VCaP (cell line): ENCODE data around the gene LRRC10B.
"Not testable (repeated sequence)": the region's sequence is repeated elsewhere in the genome, so short reads cannot be mapped to it uniquely, and the experiment has no call there.

Experiments
- H3K27ac ChIP-seq: fragments of 450-650 bp; 2 replicates; pipeline ENCODE4 v1.5.1; 2017
- CTCF ChIP-seq: fragments of 450-650 bp; conservative IDR thresholded peaks from 2 replicates; pipeline ENCODE4 v1.5.1; 2017; ENCODE audit warnings: mild to moderate bottlenecking, moderate library complexity

Gene LRRC10B

GRCh38 chr11:61473370-61474012 is 35.1 kb upstream of the LRRC10B start:
- no peak for TF ChIP-seq CTCF

GRCh38 chr11:61474013-61474643 is 34.4 kb upstream of the LRRC10B start:
- TF ChIP-seq CTCF, result no peak
- H3K27ac ChIP-seq, result no peak overlapping the region; the same call in 1 of the 2 replicates

More at GRCh38 chr11:61473370-61474012, 35.1 kb upstream of the LRRC10B start:
- no peak overlapping the region; the same call in 1 of the 2 replicates for H3K27ac ChIP-seq

GRCh38 chr11:61475433-61475832 is 33.1 kb upstream of the LRRC10B start:
- H3K27ac ChIP-seq, result no peak overlapping the region

GRCh38 chr11:61476371-61476770 is 32.2 kb upstream of the LRRC10B start:
- TF ChIP-seq CTCF, result no peak
- H3K27ac ChIP-seq, result no peak overlapping the region

More at GRCh38 chr11:61475433-61475832, 33.1 kb upstream of the LRRC10B start:
- no peak for TF ChIP-seq CTCF

- no peak overlapping the region for H3K27ac ChIP-seq
- no peak for TF ChIP-seq CTCF
Observed at GRCh38 chr11:61477126-61477525, 31.4 kb upstream of the LRRC10B start.

- peak; percentile 88 for TF ChIP-seq CTCF
- peak overlapping the region; percentile 19; the same call in 1 of the 2 replicates for H3K27ac ChIP-seq
Observed at GRCh38 chr11:61477727-61478148, 30.8 kb upstream of the LRRC10B start.

- H3K27ac ChIP-seq, result not testable (repeated sequence)
Observed at GRCh38 chr11:61479360-61480058, 29.0 kb upstream of the LRRC10B start.
